ENCODE measurements around the gene TRIM17. TPM values are rescaled to one million over a fixed set of nuclear protein-coding genes. Genes with fewer than 3 reads are reported as not detected.

Gene TRIM17
- total RNA-seq, 2 experiments from 2014 or later: 0.13 TPM; not detected in 1

DNA sequence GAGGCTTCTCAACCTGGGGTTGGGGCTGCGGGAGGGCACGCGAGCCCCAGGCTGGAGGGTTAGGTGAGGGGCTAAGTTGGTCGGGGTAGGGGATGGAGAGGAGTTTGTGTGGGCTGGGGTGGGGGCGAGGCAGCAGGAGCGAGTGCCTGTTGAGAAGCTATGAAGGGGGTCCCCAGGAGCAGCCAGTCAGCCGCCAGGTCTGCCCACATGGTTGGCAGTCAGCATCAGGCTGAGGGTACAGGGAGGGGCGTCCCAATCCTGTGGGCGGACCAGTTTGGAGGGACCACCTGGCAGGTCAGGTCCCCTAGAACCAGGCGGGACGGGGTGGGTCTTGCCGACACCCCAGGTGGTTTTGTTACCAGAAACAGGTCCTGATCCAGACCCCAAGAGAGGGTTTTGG lies 400 bp upstream of the TRIM17 start:
- Histone ChIP-seq H3K4me1 (ENCODE audit: insufficient read depth, low read length, poor library complexity, severe bottlenecking) (no peaks in the 10 kb centered on the region), H4K20me1 (ENCODE audit: insufficient read depth, low read length) (no peaks in the 10 kb centered on the region), H3K9me3 (ENCODE audit: low read length) (no peaks in the 10 kb centered on the region), H3K9me2 (ENCODE audit: insufficient read depth, low read length) (no peaks in the 10 kb centered on the region), H3K4me3 (ENCODE audit: low read depth, low read length, poor library complexity, severe bottlenecking) (no peak overlapping the region), H3K79me2 (ENCODE audit: insufficient read depth, low read depth, low read length) (no peaks in the 10 kb centered on the region), H3K27ac (ENCODE audit: low read depth, low read length, poor library complexity, severe bottlenecking) (no peak overlapping the region), H3K4me2 (ENCODE audit: low read length) (no peak overlapping the region), H2AFZ (ENCODE audit: low read length) (no peak overlapping the region), H3K36me3 (ENCODE audit: insufficient read depth, low read length) (no peaks in the 10 kb centered on the region)
- TF ChIP-seq, protein P1, sequence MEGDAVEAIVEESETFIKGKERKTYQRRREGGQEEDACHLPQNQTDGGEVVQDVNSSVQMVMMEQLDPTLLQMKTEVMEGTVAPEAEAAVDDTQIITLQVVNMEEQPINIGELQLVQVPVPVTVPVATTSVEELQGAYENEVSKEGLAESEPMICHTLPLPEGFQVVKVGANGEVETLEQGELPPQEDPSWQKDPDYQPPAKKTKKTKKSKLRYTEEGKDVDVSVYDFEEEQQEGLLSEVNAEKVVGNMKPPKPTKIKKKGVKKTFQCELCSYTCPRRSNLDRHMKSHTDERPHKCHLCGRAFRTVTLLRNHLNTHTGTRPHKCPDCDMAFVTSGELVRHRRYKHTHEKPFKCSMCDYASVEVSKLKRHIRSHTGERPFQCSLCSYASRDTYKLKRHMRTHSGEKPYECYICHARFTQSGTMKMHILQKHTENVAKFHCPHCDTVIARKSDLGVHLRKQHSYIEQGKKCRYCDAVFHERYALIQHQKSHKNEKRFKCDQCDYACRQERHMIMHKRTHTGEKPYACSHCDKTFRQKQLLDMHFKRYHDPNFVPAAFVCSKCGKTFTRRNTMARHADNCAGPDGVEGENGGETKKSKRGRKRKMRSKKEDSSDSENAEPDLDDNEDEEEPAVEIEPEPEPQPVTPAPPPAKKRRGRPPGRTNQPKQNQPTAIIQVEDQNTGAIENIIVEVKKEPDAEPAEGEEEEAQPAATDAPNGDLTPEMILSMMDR (conservative IDR thresholded peaks at IDR 0.05; ENCODE audit: low read length): no peak
- TF ChIP-seq EZH2phosphoT487 (IDR thresholded peaks at IDR 0.05; ENCODE audit: borderline replicate concordance, low read depth, low read length): no peak
- no peak for DNase-seq (ENCODE audit: low spot score)
- ChIA-PET CTCF (ENCODE audit: unreplicated experiment) (no interaction called here), POLR2A (no interaction called here)
- intact Hi-C loops (cut with micrococcal nuclease; ENCODE audit: unreplicated experiment): no loop called here
- no TSS peak for BruUV-seq (replicated peaks)

DNA sequence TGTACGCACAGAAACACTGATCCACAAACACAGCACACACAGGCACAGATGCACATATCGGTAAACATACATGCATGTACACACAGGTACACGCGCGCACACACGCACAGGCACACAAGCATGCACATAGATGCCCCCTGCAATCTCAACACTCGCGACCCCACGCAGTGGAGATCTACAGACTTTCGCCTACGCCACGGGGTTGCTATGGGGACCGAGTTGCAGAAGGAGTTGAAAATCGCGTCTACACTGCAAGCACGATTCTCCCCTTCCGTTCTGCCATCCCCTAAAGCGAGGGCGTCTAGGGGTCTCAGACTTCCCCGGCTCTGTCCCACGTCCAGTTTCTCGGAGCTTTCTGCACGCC lies 826 bp downstream of the TRIM17 start:
- no TSS peak for BruUV-seq (replicated peaks)
- CTCF ChIA-PET (ENCODE audit: unreplicated experiment): no interaction called here

DNA sequence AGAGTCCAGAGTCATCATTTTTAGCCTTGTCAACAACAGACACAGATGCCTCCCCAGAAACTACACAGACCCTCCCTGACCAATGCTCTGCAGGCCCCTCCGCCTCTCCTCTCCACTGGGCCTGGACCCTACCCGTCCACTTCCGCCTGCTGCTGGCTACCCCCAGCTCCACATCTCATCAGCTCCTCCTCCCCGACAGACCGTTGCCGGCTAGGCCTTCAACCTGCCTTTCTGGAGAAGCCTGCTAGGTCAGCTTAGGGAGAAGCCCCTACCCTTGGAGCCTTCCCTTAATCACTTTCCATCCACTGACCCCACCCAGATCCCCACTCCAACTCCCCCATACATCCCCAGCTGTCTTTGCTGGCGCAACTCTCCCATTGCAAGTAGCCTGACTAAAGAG lies 1.4 kb downstream of the TRIM17 start:
- ChIA-PET CTCF (ENCODE audit: unreplicated experiment) (no interaction called here), POLR2A (no interaction called here)
- DNase-seq (ENCODE audit: low spot score): no peak
- no peaks in the 10 kb centered on the region for H3K79me2 ChIP-seq (ENCODE audit: insufficient read depth, low read depth, low read length)
- H3K27ac ChIP-seq (ENCODE audit: low read depth, low read length, poor library complexity, severe bottlenecking): no peak overlapping the region
- H3K9me2 ChIP-seq (ENCODE audit: insufficient read depth, low read length): no peaks in the 10 kb centered on the region
- H3K4me3 ChIP-seq (ENCODE audit: low read depth, low read length, poor library complexity, severe bottlenecking): no peak overlapping the region
- BruUV-seq (replicated peaks): no TSS peak
- H4K20me1 ChIP-seq (ENCODE audit: insufficient read depth, low read length): no peaks in the 10 kb centered on the region
- TF ChIP-seq, protein P1 (conservative IDR thresholded peaks at IDR 0.05; ENCODE audit: low read length): no peak
- no peak for TF ChIP-seq EZH2phosphoT487 (IDR thresholded peaks at IDR 0.05; ENCODE audit: borderline replicate concordance, low read depth, low read length)
- H3K4me2 ChIP-seq (ENCODE audit: low read length): no peak overlapping the region
- H3K4me1 ChIP-seq (ENCODE audit: insufficient read depth, low read length, poor library complexity, severe bottlenecking): no peaks in the 10 kb centered on the region
- intact Hi-C loops (cut with micrococcal nuclease; ENCODE audit: unreplicated experiment): no loop called here
- no peaks in the 10 kb centered on the region for H3K36me3 ChIP-seq (ENCODE audit: insufficient read depth, low read length)
- H2AFZ ChIP-seq (ENCODE audit: low read length): no peak overlapping the region
- no peaks in the 10 kb centered on the region for H3K9me3 ChIP-seq (ENCODE audit: low read length)

More for the DNA sequence above, 826 bp downstream of the TRIM17 start:
- Histone ChIP-seq H3K4me3 (ENCODE audit: low read depth, low read length, poor library complexity, severe bottlenecking) (no peak overlapping the region), H3K36me3 (ENCODE audit: insufficient read depth, low read length) (no peaks in the 10 kb centered on the region), H3K4me1 (ENCODE audit: insufficient read depth, low read length, poor library complexity, severe bottlenecking) (no peaks in the 10 kb centered on the region), H3K4me2 (ENCODE audit: low read length) (no peak overlapping the region), H3K79me2 (ENCODE audit: insufficient read depth, low read depth, low read length) (no peaks in the 10 kb centered on the region), H3K27ac (ENCODE audit: low read depth, low read length, poor library complexity, severe bottlenecking) (no peak overlapping the region), H3K9me3 (ENCODE audit: low read length) (no peaks in the 10 kb centered on the region), H3K9me2 (ENCODE audit: insufficient read depth, low read length) (no peaks in the 10 kb centered on the region), H2AFZ (ENCODE audit: low read length) (no peak overlapping the region), H4K20me1 (ENCODE audit: insufficient read depth, low read length) (no peaks in the 10 kb centered on the region)
- intact Hi-C loops (cut with micrococcal nuclease; ENCODE audit: unreplicated experiment): no loop called here
- DNase-seq (ENCODE audit: low spot score): no peak
- POLR2A ChIA-PET: no interaction called here
- TF ChIP-seq EZH2phosphoT487 (IDR thresholded peaks at IDR 0.05; ENCODE audit: borderline replicate concordance, low read depth, low read length): no peak
